Breast epithelium (tissue), 4 donors: ENCODE results near the gene TAF4B. TPM values are rescaled to one million over a fixed set of nuclear protein-coding genes. Genes with fewer than 3 reads are reported as not detected.

Experiments used
- DNase-seq, 2 donors: peaks; one replicate each; pipeline ENCODE4 v3.0.0-alpha.2; 2019; ENCODE audit warnings: low spot score in 2 of 2
- H3K27ac ChIP-seq, 2 donors: fragments of 200-600 bp; sonication (generic) in 1 of 2; one replicate each; pipeline ENCODE4 v1.5.1; 2016 to 2019; ENCODE audit warnings: mild to moderate bottlenecking in 1 of 2
- H3K27me3 ChIP-seq, 2 donors: fragments of 200-600 bp; sonication (generic) in 1 of 2; one replicate each; pipeline versions ENCODE4 v1.5.1 to v1.6.0; 2017 to 2019; ENCODE audit warnings: control low read depth in 1 of 2, mild to moderate bottlenecking in 1 of 2
- H3K36me3 ChIP-seq: fragments of 200-600 bp; one replicate; pipeline ENCODE4 v1.5.1; 2019
- H3K4me1 ChIP-seq, 2 donors: fragments of 200-600 bp; sonication (generic); one replicate each; pipeline ENCODE4 v1.5.1; 2016 to 2019; ENCODE audit warnings: control low read depth in 1 of 2
- H3K4me3 ChIP-seq, 3 donors: fragments of 200-600 bp; sonication (generic); 1 replicate in 2 of 3; 2 replicates in 1 of 3; pipeline ENCODE4 v1.5.1; 2016 to 2019; ENCODE audit warnings: mild to moderate bottlenecking in 3 of 3, moderate library complexity in 2 of 3
- H3K9me3 ChIP-seq, 2 donors: fragments of 200-600 bp; sonication (generic) in 1 of 2; one replicate each; pipeline ENCODE4 v1.5.1; 2016 to 2019; ENCODE audit warnings: control low read depth in 1 of 2
- CTCF ChIP-seq, 3 donors: fragments of 450-650 bp; IDR thresholded peaks; one replicate each; pipeline ENCODE4 v1.5.1; 2016 to 2017; ENCODE audit warnings: antibody characterized with exemption in 3 of 3, mild to moderate bottlenecking in 3 of 3, moderate library complexity in 3 of 3
- POLR2A ChIP-seq: fragments of 450-650 bp; IDR thresholded peaks from one replicate; pipeline ENCODE4 v1.6.1; 2016; ENCODE audit warnings: antibody characterized with exemption, mild to moderate bottlenecking, moderate library complexity
- POLR2AphosphoS5 ChIP-seq, 3 donors: sonication (generic); formaldehyde crosslinking; IDR thresholded peaks; one replicate each; pipeline ENCODE4 v1.6.1; 2017; ENCODE audit warnings: antibody characterized with exemption in 3 of 3
- intact Hi-C: fragments of 100-400 bp; cut with DNase I; formaldehyde crosslinking; loops from one replicate; pipeline ENCODE4 v1.15.1; 2023; ENCODE audit warnings: low total_unique reads
- total RNA-seq, 3 donors: library from RNA; depleted of rRNA; stranded (reverse); fragments of >200 nt; gene quantifications; one replicate each; pipeline ENCODE4 v1.1.0, GENCODE V29; 2016

The TAF4B gene
- total RNA-seq, 3 donors from 2014 or later, result 13.6 to 16.8 (median 14.1) TPM

GRCh38 chr18:26327062-26327461 is 100.8 kb downstream of the TAF4B start:
- TF ChIP-seq CTCF (IDR thresholded peaks at IDR 0.05), result no peak
- no peak overlapping the region for H3K4me3 ChIP-seq
- H3K9me3 ChIP-seq, result no peaks in the 10 kb centered on the region
- intact Hi-C loops, result no loop called here
- H3K36me3 ChIP-seq, result no peaks in the 10 kb centered on the region
- H3K4me1 ChIP-seq, result no peaks in the 10 kb centered on the region
- no peak overlapping the region for H3K27ac ChIP-seq
- no peak for DNase-seq
- H3K27me3 ChIP-seq, result no peaks in the 10 kb centered on the region

- Histone ChIP-seq H3K4me3 (no peak overlapping the region), H3K27me3 (no peaks in the 10 kb centered on the region)
- DNase-seq, result no peak
Observed at GRCh38 chr18:26332991-26333390, 106.7 kb downstream of the TAF4B start.

GRCh38 chr18:26335156-26335555 is 108.9 kb downstream of the TAF4B start:
- Histone ChIP-seq H3K9me3 (no peaks in the 10 kb centered on the region), H3K27me3 (no peaks in the 10 kb centered on the region), H3K36me3 (no peaks in the 10 kb centered on the region), H3K4me3 (no peak overlapping the region), H3K4me1 (peaks cover 4 to 12% of the 10 kb centered on the region in 2 donors), H3K27ac (peak overlapping the region; percentile 80 to 81)
- peak in 1 of 2 donors; percentile 57 for DNase-seq
- intact Hi-C loops, result no loop called here
- no peak for TF ChIP-seq CTCF (IDR thresholded peaks at IDR 0.05)
- TF ChIP-seq POLR2AphosphoS5 (IDR thresholded peaks at IDR 0.05), result no peak
- TF ChIP-seq POLR2A, result no peak

More at GRCh38 chr18:26332991-26333390, 106.7 kb downstream of the TAF4B start:
- Histone ChIP-seq H3K4me1 (peaks cover 4 to 12% of the 10 kb centered on the region in 2 donors), H3K9me3 (no peaks in the 10 kb centered on the region), H3K36me3 (no peaks in the 10 kb centered on the region), H3K27ac (no peak overlapping the region)
- intact Hi-C loops, result no loop called here
- no peak for TF ChIP-seq POLR2AphosphoS5 (IDR thresholded peaks at IDR 0.05)
- no peak for TF ChIP-seq CTCF (IDR thresholded peaks at IDR 0.05)
- TF ChIP-seq POLR2A, result no peak

GRCh38 chr18:26335571-26336487 is 109.6 kb downstream of the TAF4B start:
- no peak for TF ChIP-seq CTCF (IDR thresholded peaks at IDR 0.05)
- TF ChIP-seq POLR2A, result no peak
- no peak for TF ChIP-seq POLR2AphosphoS5 (IDR thresholded peaks at IDR 0.05)
- intact Hi-C loops, result no loop called here
- Histone ChIP-seq H3K27me3 (no peaks in the 10 kb centered on the region), H3K4me1 (peaks cover 4 to 12% of the 10 kb centered on the region in 2 donors), H3K36me3 (no peaks in the 10 kb centered on the region), H3K9me3 (no peaks in the 10 kb centered on the region), H3K4me3 (no peak overlapping the region), H3K27ac (peak overlapping the region; percentile 80 to 81)
- no peak for DNase-seq

- no peak for DNase-seq
- no peaks in the 10 kb centered on the region for H3K9me3 ChIP-seq
- H3K27ac ChIP-seq, result peak overlapping the region; percentile 80 to 81
- no peaks in the 10 kb centered on the region for H3K27me3 ChIP-seq
- H3K4me3 ChIP-seq, result no peak overlapping the region
- H3K4me1 ChIP-seq, result peaks cover 4 to 12% of the 10 kb centered on the region in 2 donors
- no peak for TF ChIP-seq POLR2A
- no peak for TF ChIP-seq CTCF (IDR thresholded peaks at IDR 0.05)
- no peak for TF ChIP-seq POLR2AphosphoS5 (IDR thresholded peaks at IDR 0.05)
- intact Hi-C loops, result no loop called here
- no peaks in the 10 kb centered on the region for H3K36me3 ChIP-seq
Observed at GRCh38 chr18:26336572-26336971, 110.3 kb downstream of the TAF4B start.
